ENCODE measurements around the gene EFNA2. TPM values are rescaled to one million over a fixed set of nuclear protein-coding genes. Genes with fewer than 3 reads are reported as not detected.

Gene EFNA2
- total and polyA plus RNA-seq, 2 of the 8 experiments (the other 6 are each of a cell fraction or from before 2014, with no cell fraction given): 4.0 to 7.0 TPM

GRCh38 chr19:1340681-1341469 is 55.2 kb downstream of the EFNA2 start (continued):
- TF ChIP-seq ATF2 (IDR thresholded peaks at IDR 0.05; ENCODE audit: low read length): no peak
- TF ChIP-seq SP1 (IDR thresholded peaks at IDR 0.05; ENCODE audit: low read depth, low read length): no peak
- no peak for TF ChIP-seq TAF1 (IDR thresholded peaks at IDR 0.05; ENCODE audit: low read depth, low read length)
